ENCODE data around the gene PCDHB11. TPM values are rescaled to one million over a fixed set of nuclear protein-coding genes. Genes with fewer than 3 reads are reported as not detected.
A peak's percentile ranks its signal among the peaks of the same experiment; 100 is the strongest.
"Not testable (repeated sequence)": the region's sequence is repeated elsewhere in the genome, so short reads cannot be mapped to it uniquely, and the experiment has no call there.

PCDHB11 gene
- total RNA-seq, 2 experiments from 2014 or later = not detected

GRCh38 chr5:141175933-141176332, 23.5 kb upstream of the PCDHB11 start:
- ChIA-PET POLR2A (no interaction called here), CTCF (no interaction called here)
- Mint-ChIP-seq H3K27me3 (peaks cover 16% of the 10 kb centered on the region), H3K27ac (no peak overlapping the region), H3K4me1 (no peaks in the 10 kb centered on the region), H3K9me3 (peaks cover 16% of the 10 kb centered on the region), H3K36me3 (ENCODE audit: low read depth) (no peaks in the 10 kb centered on the region), H3K4me3 (no peak overlapping the region)
- DNase-seq = no peak

- H3K4me3 Mint-ChIP-seq; DNase-seq; H3K36me3 Mint-ChIP-seq (ENCODE audit: low read depth); H3K4me1 Mint-ChIP-seq; H3K27ac Mint-ChIP-seq; POLR2A ChIA-PET: not testable (repeated sequence)
- CTCF ChIA-PET = interaction anchor here (1.2 kb wide), 1 partner anchor 28 kb away, joined by 3 read pairs; the partner anchor contains the start of gene PCDHB6
- H3K9me3 Mint-ChIP-seq = peaks cover 21% of the 10 kb centered on the region
- H3K27me3 Mint-ChIP-seq = peaks cover 12% of the 10 kb centered on the region
These were observed 21.7 kb upstream of the PCDHB11 start, which contains the start of gene PCDHB8 for GRCh38 chr5:141177577-141178191. Gene PCDHB8, plus strand, starts transcription at chr5:141177790. Its CDS starts 245 bp downstream, at chr5:141178035.

- H3K36me3 Mint-ChIP-seq (ENCODE audit: low read depth); CTCF ChIA-PET; DNase-seq; H3K4me1 Mint-ChIP-seq; H3K27ac Mint-ChIP-seq; H3K4me3 Mint-ChIP-seq; H3K27me3 Mint-ChIP-seq; POLR2A ChIA-PET: not testable (repeated sequence)
- H3K9me3 Mint-ChIP-seq = peaks cover 15% of the 10 kb centered on the region
These were observed 20.1 kb upstream of the PCDHB11 start for GRCh38 chr5:141179371-141179770.

DNA sequence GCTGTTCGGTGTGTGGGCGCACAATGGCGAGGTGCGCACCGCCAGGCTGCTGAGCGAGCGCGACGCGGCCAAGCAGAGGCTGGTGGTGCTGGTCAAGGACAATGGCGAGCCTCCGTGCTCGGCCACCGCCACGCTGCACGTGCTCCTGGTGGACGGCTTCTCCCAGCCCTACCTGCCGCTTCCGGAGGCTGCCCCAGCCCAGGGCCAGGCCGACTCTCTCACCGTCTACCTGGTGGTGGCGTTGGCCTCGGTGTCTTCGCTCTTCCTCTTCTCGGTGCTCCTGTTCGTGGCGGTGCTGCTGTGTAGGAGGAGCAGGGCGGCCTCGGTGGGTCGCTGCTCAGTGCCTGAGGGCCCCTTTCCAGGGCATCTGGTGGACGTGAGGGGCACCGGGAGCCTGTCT, 19.6 kb upstream of the PCDHB11 start:
- H3K4me3 Mint-ChIP-seq; DNase-seq; H3K27me3 Mint-ChIP-seq; H3K4me1 Mint-ChIP-seq; CTCF ChIA-PET; H3K36me3 Mint-ChIP-seq (ENCODE audit: low read depth); POLR2A ChIA-PET; H3K27ac Mint-ChIP-seq: not testable (repeated sequence)
- H3K9me3 Mint-ChIP-seq = peaks cover 19% of the 10 kb centered on the region

- no peak overlapping the region for H3K27ac Mint-ChIP-seq
- ChIA-PET CTCF (no interaction called here), POLR2A (no interaction called here)
- H3K4me1 Mint-ChIP-seq = no peaks in the 10 kb centered on the region
- H3K9me3 Mint-ChIP-seq = peaks cover 22% of the 10 kb centered on the region
- no peak overlapping the region for H3K4me3 Mint-ChIP-seq
- no peak for DNase-seq
- H3K36me3 Mint-ChIP-seq (ENCODE audit: low read depth) = peaks cover 5% of the 10 kb centered on the region
- peaks cover 6% of the 10 kb centered on the region for H3K27me3 Mint-ChIP-seq
These were observed 19.1 kb upstream of the PCDHB11 start for GRCh38 chr5:141180313-141180712.

DNA sequence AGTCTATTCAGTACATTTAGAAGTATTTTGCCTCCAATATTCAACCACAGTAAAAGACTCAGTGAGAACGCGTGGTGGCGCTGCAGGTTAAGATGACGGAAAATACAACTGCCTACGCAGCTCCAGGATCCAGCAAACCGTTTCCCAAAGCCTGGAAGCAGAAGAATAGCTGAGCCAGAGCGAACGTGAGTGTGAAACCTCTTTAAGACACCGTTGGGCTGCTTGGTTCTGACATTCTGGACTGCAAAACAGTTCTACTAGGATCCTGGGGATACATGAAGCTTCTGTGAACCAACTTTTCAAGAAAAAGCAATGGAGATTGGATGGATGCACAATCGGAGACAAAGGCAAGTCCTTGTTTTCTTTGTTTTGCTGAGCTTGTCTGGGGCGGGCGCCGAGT, 17.2 kb upstream of the PCDHB11 start, which contains the start of gene PCDHB16:
PCDHB16 (plus strand) TSS at position 140 of the 400 bp plus-strand sequence; CDS start at position 313, 173 bp downstream.
- ChIA-PET CTCF (interaction anchor here (1.3 kb wide), 1 partner anchor 239 kb away, joined by 4 read pairs; the partner anchor contains the start of gene PCDHGA11), POLR2A (no interaction called here)
- H3K4me1 Mint-ChIP-seq = no peaks in the 10 kb centered on the region
- H3K27me3 Mint-ChIP-seq = peaks cover 6% of the 10 kb centered on the region
- H3K27ac Mint-ChIP-seq = peak within 1 kb of the TSS; percentile 31
- H3K4me3 Mint-ChIP-seq = no peak within 1 kb of the TSS
- peaks cover 22% of the 10 kb centered on the region for H3K9me3 Mint-ChIP-seq
- no peak for DNase-seq
- peaks cover 5% of the 10 kb centered on the region for H3K36me3 Mint-ChIP-seq (ENCODE audit: low read depth)

- POLR2A ChIA-PET; DNase-seq; CTCF ChIA-PET; H3K4me1 Mint-ChIP-seq; H3K36me3 Mint-ChIP-seq (ENCODE audit: low read depth); H3K27me3 Mint-ChIP-seq; H3K27ac Mint-ChIP-seq; H3K4me3 Mint-ChIP-seq: not testable (repeated sequence)
- H3K9me3 Mint-ChIP-seq = peaks cover 25% of the 10 kb centered on the region
These were observed 15.1 kb upstream of the PCDHB11 start for GRCh38 chr5:141184117-141184855.

- H3K36me3 Mint-ChIP-seq (ENCODE audit: low read depth) = peaks cover 7% of the 10 kb centered on the region
- no peaks in the 10 kb centered on the region for H3K4me1 Mint-ChIP-seq
- no peak for DNase-seq
- no peak within 1 kb of the TSS for H3K4me3 Mint-ChIP-seq
- peaks cover 8% of the 10 kb centered on the region for H3K27me3 Mint-ChIP-seq
- H3K9me3 Mint-ChIP-seq = peaks cover 24% of the 10 kb centered on the region
- no peak within 1 kb of the TSS for H3K27ac Mint-ChIP-seq
- CTCF ChIA-PET = interaction anchor here (0.6 kb wide), 1 partner anchor 371 kb away, joined by 4 read pairs; no protein-coding TSS in a partner anchor
- POLR2A ChIA-PET = no interaction called here
These were observed 12.4 kb upstream of the PCDHB11 start, which contains the start of gene PCDHB9 for GRCh38 chr5:141186897-141187512. Gene PCDHB9, plus strand, starts transcription at chr5:141187161. Its CDS starts 158 bp downstream, at chr5:141187319.

GRCh38 chr5:141188682-141189081, 10.7 kb upstream of the PCDHB11 start:
- DNase-seq; H3K36me3 Mint-ChIP-seq (ENCODE audit: low read depth); POLR2A ChIA-PET: not testable (repeated sequence)

DNA sequence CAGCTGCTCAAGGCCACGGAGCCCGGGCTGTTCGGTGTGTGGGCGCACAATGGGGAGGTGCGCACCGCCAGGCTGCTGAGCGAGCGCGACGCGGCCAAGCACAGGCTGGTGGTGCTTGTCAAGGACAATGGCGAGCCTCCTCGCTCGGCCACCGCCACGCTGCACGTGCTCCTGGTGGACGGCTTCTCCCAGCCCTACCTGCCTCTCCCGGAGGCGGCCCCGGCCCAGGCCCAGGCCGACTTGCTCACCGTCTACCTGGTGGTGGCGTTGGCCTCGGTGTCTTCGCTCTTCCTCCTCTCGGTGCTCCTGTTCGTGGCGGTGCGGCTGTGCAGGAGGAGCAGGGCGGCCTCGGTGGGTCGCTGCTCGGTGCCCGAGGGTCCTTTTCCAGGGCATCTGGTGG, 10.3 kb upstream of the PCDHB11 start:
- H3K4me3 Mint-ChIP-seq; POLR2A ChIA-PET; DNase-seq; H3K27me3 Mint-ChIP-seq; CTCF ChIA-PET; H3K4me1 Mint-ChIP-seq; H3K27ac Mint-ChIP-seq; H3K36me3 Mint-ChIP-seq (ENCODE audit: low read depth): not testable (repeated sequence)
- H3K9me3 Mint-ChIP-seq = peaks cover 25% of the 10 kb centered on the region

More at GRCh38 chr5:141188682-141189081, 10.7 kb upstream of the PCDHB11 start:
- H3K4me3 Mint-ChIP-seq, H3K4me1 Mint-ChIP-seq, CTCF ChIA-PET, H3K27me3 Mint-ChIP-seq: not testable (repeated sequence)
- Mint-ChIP-seq H3K9me3 (peaks cover 25% of the 10 kb centered on the region), H3K27ac (peak overlapping the region; percentile 62)

GRCh38 chr5:141192110-141192725, 7.2 kb upstream of the PCDHB11 start, which contains the start of gene PCDHB10:
Gene PCDHB10, plus strand, starts transcription at chr5:141192353. Its CDS starts 200 bp downstream, at chr5:141192553.
- H3K27ac Mint-ChIP-seq = no peak within 1 kb of the TSS
- H3K27me3 Mint-ChIP-seq = peaks cover 7% of the 10 kb centered on the region
- peak; percentile 18 for DNase-seq
- ChIA-PET POLR2A (no interaction called here), CTCF (interaction anchor here (1.2 kb wide), 1 partner anchor 365 kb away, joined by 3 read pairs; no protein-coding TSS in a partner anchor)
- no peaks in the 10 kb centered on the region for H3K4me1 Mint-ChIP-seq
- peaks cover 26% of the 10 kb centered on the region for H3K9me3 Mint-ChIP-seq
- no peak within 1 kb of the TSS for H3K4me3 Mint-ChIP-seq
- H3K36me3 Mint-ChIP-seq (ENCODE audit: low read depth) = peaks cover 2% of the 10 kb centered on the region

DNA sequence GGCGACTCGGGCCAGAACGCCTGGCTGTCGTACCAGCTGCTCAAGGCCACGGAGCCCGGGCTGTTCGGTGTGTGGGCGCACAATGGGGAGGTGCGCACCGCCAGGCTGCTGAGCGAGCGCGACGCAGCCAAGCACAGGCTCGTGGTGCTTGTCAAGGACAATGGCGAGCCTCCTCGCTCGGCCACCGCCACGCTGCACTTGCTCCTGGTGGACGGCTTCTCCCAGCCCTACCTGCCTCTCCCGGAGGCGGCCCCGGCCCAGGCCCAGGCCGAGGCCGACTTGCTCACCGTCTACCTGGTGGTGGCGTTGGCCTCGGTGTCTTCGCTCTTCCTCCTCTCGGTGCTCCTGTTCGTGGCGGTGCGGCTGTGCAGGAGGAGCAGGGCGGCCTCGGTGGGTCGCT, 5.1 kb upstream of the PCDHB11 start:
- CTCF ChIA-PET; POLR2A ChIA-PET; H3K36me3 Mint-ChIP-seq (ENCODE audit: low read depth); H3K27ac Mint-ChIP-seq; H3K27me3 Mint-ChIP-seq; H3K4me3 Mint-ChIP-seq; DNase-seq; H3K4me1 Mint-ChIP-seq: not testable (repeated sequence)
- H3K9me3 Mint-ChIP-seq = peaks cover 28% of the 10 kb centered on the region

- POLR2A ChIA-PET = no interaction called here
- CTCF ChIA-PET = no interaction called here
- Mint-ChIP-seq H3K9me3 (peaks cover 37% of the 10 kb centered on the region), H3K4me3 (no peak overlapping the region), H3K36me3 (ENCODE audit: low read depth) (no peaks in the 10 kb centered on the region), H3K4me1 (no peaks in the 10 kb centered on the region), H3K27me3 (peaks cover 4% of the 10 kb centered on the region), H3K27ac (no peak overlapping the region)
- no peak for DNase-seq
These were observed 3.1 kb upstream of the PCDHB11 start for GRCh38 chr5:141196363-141196762.
